DOHH2 (cell line): ENCODE data around the gene NEBL.

Experiments used
- H3F3A ChIP-seq: fragments of 200-600 bp; sonication (generic), shearing (Covaris generic); 2 replicates; pipeline ENCODE4 v1.6.0; 2016; ENCODE audit warnings: antibody characterized with exemption, mild to moderate bottlenecking; ENCODE audit not compliant: control insufficient read depth, insufficient read depth
- H3K27ac ChIP-seq: fragments of 200-600 bp; sonication (generic); 2 replicates; pipeline ENCODE4 v1.5.1; 2014; ENCODE audit warnings: low read depth, mild to moderate bottlenecking, low read length, moderate library complexity
- H3K27me3 ChIP-seq: fragments of 200-600 bp; sonication (generic); 2 replicates; pipeline ENCODE4 v1.6.1; 2014; ENCODE audit warnings: mild to moderate bottlenecking, low read length, mixed read lengths; ENCODE audit not compliant: control insufficient read depth
- H3K36me3 ChIP-seq: fragments of 200-600 bp; sonication (generic); 2 replicates; pipeline ENCODE4 v1.6.1; 2014; ENCODE audit warnings: mild to moderate bottlenecking, low read length, moderate library complexity, mixed read lengths; ENCODE audit not compliant: control insufficient read depth
- H3K4me1 ChIP-seq: fragments of 200-600 bp; sonication (generic); 2 replicates; pipeline ENCODE4 v1.6.1; 2014; ENCODE audit warnings: mild to moderate bottlenecking, low read length, mixed read lengths; ENCODE audit not compliant: control insufficient read depth
- H3K4me2 ChIP-seq: fragments of 200-600 bp; sonication (generic); 2 replicates; pipeline ENCODE4 v1.6.0; 2014; ENCODE audit warnings: mild to moderate bottlenecking, low read length, moderate library complexity
- H3K4me3 ChIP-seq: fragments of 200-600 bp; sonication (generic); 2 replicates; pipeline ENCODE4 v1.5.1; 2014; ENCODE audit warnings: mild to moderate bottlenecking, low read length, mixed read lengths
- H3K79me2 ChIP-seq: fragments of 200-600 bp; sonication (generic); 2 replicates; pipeline ENCODE4 v1.6.1; 2014; ENCODE audit warnings: mild to moderate bottlenecking, low read length, mixed read lengths; ENCODE audit not compliant: control insufficient read depth
- H3K9me2 ChIP-seq: fragments of 200-600 bp; sonication (generic); replicated peaks from 2 replicates; pipeline ENCODE4 v1.6.1; 2014; ENCODE audit warnings: mild to moderate bottlenecking, low read length, mixed read lengths; ENCODE audit not compliant: control insufficient read depth
- H3K9me3 ChIP-seq: fragments of 200-600 bp; sonication (generic); 2 replicates; pipeline ENCODE4 v1.6.1; 2014; ENCODE audit warnings: antibody characterized with exemption, low read length, mixed read lengths; ENCODE audit not compliant: control insufficient read depth, insufficient read depth
- H4K20me1 ChIP-seq: fragments of 200-600 bp; sonication (generic); 2 replicates; pipeline ENCODE4 v1.6.0; 2014; ENCODE audit warnings: low read depth, mild to moderate bottlenecking, antibody characterized with exemption, low read length, moderate library complexity; ENCODE audit not compliant: control insufficient read depth, insufficient read depth
- CTCF ChIP-seq: fragments of 200-600 bp; sonication (generic); IDR thresholded peaks from one replicate; pipeline ENCODE4 v1.5.1; 2014; ENCODE audit warnings: antibody characterized with exemption, mild to moderate bottlenecking, low read depth, low read length; ENCODE audit not compliant: poor library complexity, severe bottlenecking
- EZH2phosphoT487 ChIP-seq: fragments of 200-600 bp; sonication (generic); IDR thresholded peaks from 2 replicates; pipeline ENCODE4 v1.6.1; 2017; ENCODE audit warnings: borderline replicate concordance, mild to moderate bottlenecking, antibody characterized with exemption, low read length, moderate library complexity, mixed read lengths

NEBL gene

GRCh38 chr10:20743942-20744341, 153.2 kb downstream of the NEBL start:
- no peaks in the 10 kb centered on the region for H3K9me2 ChIP-seq
- H3K4me1 ChIP-seq = no peaks in the 10 kb centered on the region
- no peaks in the 10 kb centered on the region for H3K9me3 ChIP-seq
- H4K20me1 ChIP-seq = no peaks in the 10 kb centered on the region
- H3K27ac ChIP-seq = no peak overlapping the region
- H3K27me3 ChIP-seq = no peaks in the 10 kb centered on the region
- H3F3A ChIP-seq = no peaks in the 10 kb centered on the region
- no peaks in the 10 kb centered on the region for H3K36me3 ChIP-seq
- no peaks in the 10 kb centered on the region for H3K79me2 ChIP-seq
- H3K4me2 ChIP-seq = no peak overlapping the region
- TF ChIP-seq CTCF (no peak), EZH2phosphoT487 (no peak)
- H3K4me3 ChIP-seq = no peak overlapping the region

- H3K4me1 ChIP-seq = no peaks in the 10 kb centered on the region
- H3K27me3 ChIP-seq = no peaks in the 10 kb centered on the region
- H3K4me3 ChIP-seq = no peak overlapping the region
- no peaks in the 10 kb centered on the region for H4K20me1 ChIP-seq
- no peaks in the 10 kb centered on the region for H3K79me2 ChIP-seq
- H3K36me3 ChIP-seq = no peaks in the 10 kb centered on the region
- H3K4me2 ChIP-seq = no peak overlapping the region
- H3F3A ChIP-seq = no peaks in the 10 kb centered on the region
- H3K9me3 ChIP-seq = no peaks in the 10 kb centered on the region
- no peaks in the 10 kb centered on the region for H3K9me2 ChIP-seq
- TF ChIP-seq EZH2phosphoT487 (no peak), CTCF (no peak)
- H3K27ac ChIP-seq = no peak overlapping the region
Observed at GRCh38 chr10:20742737-20743541, 154.2 kb downstream of the NEBL start.

GRCh38 chr10:20740120-20740519, 157.0 kb downstream of the NEBL start:
- Histone ChIP-seq H3K4me1 (no peaks in the 10 kb centered on the region), H3K27me3 (no peaks in the 10 kb centered on the region), H4K20me1 (no peaks in the 10 kb centered on the region), H3K9me2 (no peaks in the 10 kb centered on the region), H3K9me3 (no peaks in the 10 kb centered on the region), H3K4me3 (no peak overlapping the region), H3K79me2 (no peaks in the 10 kb centered on the region), H3K27ac (no peak overlapping the region), H3K4me2 (no peak overlapping the region), H3F3A (no peaks in the 10 kb centered on the region), H3K36me3 (no peaks in the 10 kb centered on the region)
- TF ChIP-seq CTCF (no peak), EZH2phosphoT487 (no peak)
